ENCODE results near the gene DYTN. TPM values are rescaled to one million over a fixed set of nuclear protein-coding genes. Genes with fewer than 3 reads are reported as not detected.

Gene DYTN
- total and polyA plus RNA-seq, 2 donors = not detected

- Histone ChIP-seq H3K27ac (ENCODE audit: low read depth in 1 of 2, low read length in 1 of 2) (no peak overlapping the region), H3K4me3 (ENCODE audit: low read length in 2 of 2) (no peak overlapping the region), H3K9me3 (ENCODE audit: control insufficient read depth in 2 of 2, insufficient read depth in 1 of 2, low read length in 1 of 2) (no peaks in the 10 kb centered on the region), H3K27me3 (ENCODE audit: control insufficient read depth in 2 of 2, insufficient read depth in 1 of 2, low read length in 1 of 2) (no peaks in the 10 kb centered on the region), H3K4me1 (ENCODE audit: control insufficient read depth in 2 of 2, insufficient read depth in 2 of 2, low read length in 2 of 2) (no peaks in the 10 kb centered on the region), H3K36me3 (ENCODE audit: control insufficient read depth in 2 of 2, insufficient read depth in 2 of 2, low read length in 1 of 2) (no peaks in the 10 kb centered on the region)
- no peak for DNase-seq (ENCODE audit: low read depth in 6 of 9, low spot score in 9 of 9)
- 98% methylated on average over 1 of the region's 1 CpG for WGBS
These were observed 107.7 kb downstream of the DYTN start for GRCh38 chr2:206610451-206610850.

GRCh38 chr2:206603243-206603642, 115.0 kb downstream of the DYTN start:
- no peak overlapping the region for H3K4me3 ChIP-seq (ENCODE audit: low read length in 2 of 2)
- no peak overlapping the region for H3K27ac ChIP-seq (ENCODE audit: low read depth in 1 of 2, low read length in 1 of 2)
- no peaks in the 10 kb centered on the region for H3K4me1 ChIP-seq (ENCODE audit: control insufficient read depth in 2 of 2, insufficient read depth in 2 of 2, low read length in 2 of 2)
- no peaks in the 10 kb centered on the region for H3K9me3 ChIP-seq (ENCODE audit: control insufficient read depth in 2 of 2, insufficient read depth in 1 of 2, low read length in 1 of 2)
- H3K27me3 ChIP-seq (ENCODE audit: control insufficient read depth in 2 of 2, insufficient read depth in 1 of 2, low read length in 1 of 2) = no peaks in the 10 kb centered on the region
- 90% methylated on average over 3 of the region's 3 CpGs for WGBS
- H3K36me3 ChIP-seq (ENCODE audit: control insufficient read depth in 2 of 2, insufficient read depth in 2 of 2, low read length in 1 of 2) = no peaks in the 10 kb centered on the region
- DNase-seq (ENCODE audit: low read depth in 6 of 9, low spot score in 9 of 9) = no peak

Other genes with a start within 250 kb of the DYTN start
- gene FAM237A, start 75.9 kb downstream of the DYTN start, total RNA-seq = not detected
- gene FAM237A, start 75.9 kb downstream of the DYTN start, polyA plus RNA-seq = 0.18 TPM
- gene MDH1B, start 46.9 kb upstream of the DYTN start, total RNA-seq = 1.2 TPM
- gene MDH1B, start 46.9 kb upstream of the DYTN start, polyA plus RNA-seq = 1.3 TPM
- 26.8 TPM for gene FASTKD2, start 47.2 kb upstream of the DYTN start, total RNA-seq
- gene FASTKD2, start 47.2 kb upstream of the DYTN start, polyA plus RNA-seq = 12.9 TPM
- 0.19 TPM for gene CPO, start 221.1 kb upstream of the DYTN start, total RNA-seq
- gene CPO, start 221.1 kb upstream of the DYTN start, polyA plus RNA-seq = 0.27 TPM

Measured in thymus (tissue), 11 donors.